Common myeloid progenitor, CD34-positive (primary cell): ENCODE results near the gene DLG5.
A peak's percentile ranks its signal among the peaks of the same experiment; 100 is the strongest.

Source experiments
- CTCF ChIA-PET: fragments of 350-600 bp; sonication (Branson Sonifier 250); formaldehyde crosslinking; loops from one replicate; lab custom pipeline; 2021; ENCODE audit warnings: antibody characterized with exemption; lab: Charles Lee
- POLR2A ChIA-PET: fragments of 350-600 bp; sonication (Branson Sonifier 250); formaldehyde crosslinking; loops from one replicate; lab custom pipeline; 2021; ENCODE audit warnings: antibody characterized with exemption; lab: Charles Lee
- DNase-seq, 3 donors: peaks; one replicate each; pipeline versions ENCODE4 v3.0.0 to v3.0.0-alpha.2; 2013
- H3K27ac ChIP-seq, 2 experiments: 1 replicate in 1 of 2; 2 replicates in 1 of 2; pipeline ENCODE4 v1.7.0; 2013; ENCODE audit warnings: inconsistent platforms in 2 of 2, low read length in 2 of 2, mild to moderate bottlenecking in 2 of 2, low read depth in 1 of 2, moderate library complexity in 1 of 2; ENCODE audit not compliant: severe bottlenecking in 2 of 2, insufficient read depth in 1 of 2, poor library complexity in 1 of 2
- H3K27me3 ChIP-seq, 5 experiments: replicated peaks in 2 of 5; 1 replicate in 3 of 5; 2 replicates in 2 of 5; pipeline versions ENCODE4 v1.6.1 to v1.7.0; 2013; ENCODE audit warnings: low read length in 4 of 5, mild to moderate bottlenecking in 2 of 5, moderate library complexity in 2 of 5, inconsistent platforms in 1 of 5; ENCODE audit not compliant: insufficient read depth in 5 of 5, control insufficient read depth in 4 of 5
- H3K36me3 ChIP-seq, 4 experiments: 1 replicate in 2 of 4; 2 replicates in 2 of 4; pipeline versions ENCODE4 v1.6.1 to v1.7.0; 2013; ENCODE audit warnings: low read length in 3 of 4, control low read depth in 1 of 4, mild to moderate bottlenecking in 1 of 4; ENCODE audit not compliant: control insufficient read depth in 4 of 4, insufficient read depth in 4 of 4
- H3K4me1 ChIP-seq, 4 experiments: 1 replicate in 3 of 4; 2 replicates in 1 of 4; pipeline versions ENCODE4 v1.6.1 to v1.7.1; 2013; ENCODE audit warnings: low read length in 3 of 4, mild to moderate bottlenecking in 3 of 4, control low read depth in 1 of 4, inconsistent platforms in 1 of 4, moderate library complexity in 1 of 4; ENCODE audit not compliant: control insufficient read depth in 4 of 4, insufficient read depth in 4 of 4; ENCODE audit errors: control extremely low read depth in 1 of 4
- H3K4me3 ChIP-seq, 7 experiments: 1 replicate in 4 of 7; 2 replicates in 3 of 7; pipeline versions ENCODE4 v1.5.1 to v1.7.0; 2013; ENCODE audit warnings: mild to moderate bottlenecking in 7 of 7, low read length in 6 of 7, moderate library complexity in 6 of 7, inconsistent platforms in 2 of 7, low read depth in 2 of 7, control low read depth in 1 of 7; ENCODE audit not compliant: insufficient read depth in 4 of 7, control insufficient read depth in 1 of 7; ENCODE audit errors: extremely low read depth in 1 of 7
- H3K9me3 ChIP-seq, 5 experiments: 1 replicate in 4 of 5; 2 replicates in 1 of 5; pipeline versions ENCODE4 v1.6.1 to v1.7.1; 2013; ENCODE audit warnings: low read length in 4 of 5, mild to moderate bottlenecking in 2 of 5, inconsistent platforms in 1 of 5, low read depth in 1 of 5, moderate library complexity in 1 of 5; ENCODE audit not compliant: control insufficient read depth in 4 of 5, insufficient read depth in 2 of 5; ENCODE audit errors: control extremely low read depth in 1 of 5
- WGBS: methylation state at CpG from one replicate; pipeline ENCODE4 v1.1.5; 2013; ENCODE audit not compliant: insufficient coverage; 5-methylcytosine and 5-hydroxymethylcytosine counted together

The DLG5 gene

DNA sequence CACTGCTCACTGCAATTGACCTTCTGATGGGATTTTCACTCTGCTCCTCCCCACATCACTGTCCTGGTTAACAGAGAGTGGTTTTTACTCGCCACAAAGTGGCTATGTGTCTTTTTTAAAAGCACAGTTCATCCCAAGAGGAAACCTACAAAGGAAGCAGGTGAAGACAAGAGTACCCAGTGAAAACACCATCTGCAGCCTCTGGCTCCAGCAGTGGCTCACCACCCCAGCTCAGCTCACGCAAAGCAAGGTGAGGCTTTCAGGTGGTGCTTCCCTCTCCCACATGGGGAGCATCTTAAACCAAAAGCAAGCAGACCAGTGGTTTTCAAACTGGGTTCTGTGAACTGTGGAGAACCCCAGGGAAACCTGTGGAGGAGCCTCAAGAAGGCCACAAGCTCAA lies 14.0 kb downstream of the DLG5 start:
- 65% methylated on average over 2 of the region's 2 CpGs for WGBS
- Histone ChIP-seq H3K4me3 (no peak overlapping the region), H3K9me3 (no peaks in the 10 kb centered on the region), H3K27me3 (no peaks in the 10 kb centered on the region), H3K36me3 (no peaks in the 10 kb centered on the region), H3K4me1 (peaks cover 0 to 16% (median 4%) of the 10 kb centered on the region in 4 experiments), H3K27ac (no peak overlapping the region)
- ChIA-PET POLR2A (no interaction called here), CTCF (no interaction called here)
- DNase-seq, result no peak

DNA sequence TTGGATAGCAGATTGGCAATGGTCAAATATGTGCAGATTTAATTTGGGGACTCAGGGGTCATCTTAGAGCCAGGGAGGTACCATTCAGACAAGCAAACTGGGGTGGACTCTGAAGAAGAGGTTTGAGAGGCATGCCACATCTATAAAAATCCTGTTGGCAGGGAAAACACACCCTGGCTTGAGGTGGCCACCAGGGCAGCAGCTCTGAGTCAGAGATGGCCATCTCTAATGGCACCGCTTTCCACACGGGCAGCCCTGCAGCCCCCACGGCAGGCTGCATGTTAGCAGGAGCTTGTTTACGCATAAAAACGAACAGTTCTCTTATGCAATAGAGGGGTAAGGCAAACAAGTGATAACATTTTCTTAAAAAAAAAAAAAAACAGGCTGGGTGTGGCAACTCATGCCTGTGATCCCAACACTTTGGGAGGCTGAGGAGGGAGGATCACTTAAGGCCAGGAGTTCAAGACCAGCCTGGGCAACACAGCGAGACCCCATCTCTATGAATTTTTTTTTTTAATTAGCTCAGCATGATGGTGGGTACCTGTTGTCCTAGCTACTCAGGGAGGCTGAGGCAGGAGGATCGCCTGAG lies 14.9 kb downstream of the DLG5 start:
- Histone ChIP-seq H3K27ac (peak overlapping the region in 1 of 2 experiments; percentile 74), H3K27me3 (no peaks in the 10 kb centered on the region), H3K4me3 (no peak overlapping the region), H3K9me3 (no peaks in the 10 kb centered on the region), H3K4me1 (peaks cover 0 to 16% (median 4%) of the 10 kb centered on the region in 4 experiments), H3K36me3 (no peaks in the 10 kb centered on the region)
- ChIA-PET POLR2A (no interaction called here), CTCF (interaction anchor here (0.6 kb wide), 1 partner anchor 34 kb away, joined by 3 read pairs; no protein-coding TSS in a partner anchor)
- no peak for DNase-seq
- 92% methylated on average over 7 of the region's 7 CpGs for WGBS

DNA sequence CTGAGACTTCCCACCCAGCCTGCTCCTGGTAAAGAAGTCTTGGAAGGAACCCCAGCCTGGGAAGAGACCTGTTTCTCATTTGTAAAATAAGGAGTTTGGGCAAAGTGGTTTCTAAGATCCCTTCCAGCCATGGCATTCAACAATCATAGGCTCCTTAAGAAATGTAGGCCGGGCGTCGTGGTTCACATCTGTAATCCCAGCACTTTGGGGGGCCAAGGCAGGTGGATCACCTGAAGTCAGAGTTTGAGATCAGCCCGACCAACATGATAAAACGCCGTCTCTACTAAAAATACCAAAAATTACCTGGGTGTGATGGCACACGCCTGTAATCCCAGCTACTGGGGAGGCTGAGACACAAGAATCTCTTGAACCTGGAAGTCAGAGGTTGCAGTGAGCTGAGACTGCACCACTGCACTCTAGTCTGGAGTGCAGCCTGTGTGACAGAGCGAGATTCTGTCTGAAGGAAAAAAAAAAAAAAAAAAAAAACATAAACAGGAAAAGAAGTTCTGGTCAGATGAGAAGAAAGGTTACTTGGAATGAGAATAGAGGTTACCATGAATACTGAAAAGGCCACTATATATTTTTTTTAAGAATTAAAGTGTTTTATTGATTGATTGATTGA lies 15.9 kb downstream of the DLG5 start:
- ChIA-PET CTCF (no interaction called here), POLR2A (no interaction called here)
- H3K36me3 ChIP-seq, result no peaks in the 10 kb centered on the region
- H3K27me3 ChIP-seq, result no peaks in the 10 kb centered on the region
- WGBS, result 88% methylated on average over 4 of the region's 8 CpGs
- peaks cover 0 to 16% (median 4%) of the 10 kb centered on the region in 4 experiments for H3K4me1 ChIP-seq
- no peaks in the 10 kb centered on the region for H3K9me3 ChIP-seq
- peak overlapping the region in 1 of 2 experiments; percentile 74 for H3K27ac ChIP-seq
- no peak for DNase-seq
- H3K4me3 ChIP-seq, result no peak overlapping the region

DNA sequence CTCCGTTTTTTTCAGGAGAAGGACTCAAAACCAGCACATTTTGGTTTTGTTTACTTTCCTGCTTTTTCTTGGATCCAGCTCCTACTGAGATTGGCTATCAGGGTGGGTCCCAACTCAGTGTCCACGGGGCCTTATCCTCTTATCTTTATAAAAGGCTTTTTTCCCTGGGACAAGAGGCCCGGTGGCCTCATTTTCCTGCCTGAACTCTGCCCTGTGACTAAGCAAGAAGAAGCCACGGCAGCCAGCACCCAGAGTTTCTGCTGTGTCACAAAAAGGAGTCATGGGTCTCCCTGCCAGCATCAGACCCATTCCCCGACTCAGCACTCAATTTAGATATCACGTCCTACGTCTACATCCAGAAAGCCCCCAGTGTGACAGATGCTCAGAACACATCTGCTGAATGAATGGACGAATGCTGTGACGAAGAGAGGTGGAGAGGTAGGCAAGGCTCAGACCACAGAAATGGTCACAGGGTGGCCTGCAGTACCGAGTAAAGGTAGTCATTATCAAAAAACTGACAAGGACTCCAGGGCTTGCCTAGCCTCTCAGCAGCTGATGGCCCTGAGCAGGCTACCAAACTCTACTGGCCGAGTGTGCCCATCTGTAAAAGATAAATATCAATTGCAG lies 16.7 kb downstream of the DLG5 start:
- 70% methylated on average over 7 of the region's 11 CpGs for WGBS
- ChIA-PET POLR2A (no interaction called here), CTCF (no interaction called here)
- Histone ChIP-seq H3K27ac (peak overlapping the region in 1 of 2 experiments; percentile 74), H3K4me1 (peaks cover 0 to 16% (median 4%) of the 10 kb centered on the region in 4 experiments), H3K9me3 (no peaks in the 10 kb centered on the region), H3K4me3 (no peak overlapping the region), H3K36me3 (no peaks in the 10 kb centered on the region), H3K27me3 (no peaks in the 10 kb centered on the region)
- peak in 2 of 3 donors; percentile 63 to 69 for DNase-seq

DNA sequence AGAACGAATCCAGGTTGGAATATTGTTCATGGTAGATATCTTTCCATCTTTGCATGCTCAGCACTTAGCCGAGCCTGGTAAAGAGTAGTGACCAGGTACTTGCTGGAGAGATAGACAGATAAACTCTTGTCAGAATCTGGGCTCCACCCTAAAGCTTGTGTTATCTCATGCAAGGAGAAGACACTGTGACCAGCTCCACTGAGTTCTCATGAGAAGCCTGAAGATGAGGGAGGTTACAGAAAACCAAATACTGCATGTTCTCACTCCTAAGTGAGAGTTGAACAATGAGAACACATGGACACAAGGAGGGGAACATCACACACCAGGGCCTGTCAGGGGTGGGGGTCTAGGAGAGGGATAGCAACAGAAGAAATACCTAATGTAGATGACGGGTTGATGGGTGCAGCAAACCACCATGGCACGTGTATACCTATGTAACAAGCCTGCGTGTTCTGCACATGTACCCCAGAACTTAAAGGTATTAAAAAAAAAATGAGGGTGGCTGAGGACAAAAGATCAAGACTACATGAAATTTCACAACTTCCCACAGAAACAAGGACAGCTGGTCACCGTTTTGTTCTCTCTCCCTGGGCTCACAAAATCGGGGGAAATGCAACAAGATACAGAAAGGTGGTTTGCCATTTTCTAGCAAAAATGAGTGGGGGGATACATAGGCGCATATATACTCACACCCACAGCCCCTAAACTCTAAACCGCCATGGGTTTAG lies 17.4 kb downstream of the DLG5 start:
- no peaks in the 10 kb centered on the region for H3K9me3 ChIP-seq
- peaks cover 0 to 16% (median 4%) of the 10 kb centered on the region in 4 experiments for H3K4me1 ChIP-seq
- no peaks in the 10 kb centered on the region for H3K27me3 ChIP-seq
- no peak overlapping the region for H3K4me3 ChIP-seq
- H3K36me3 ChIP-seq, result no peaks in the 10 kb centered on the region
- CTCF ChIA-PET, result no interaction called here
- H3K27ac ChIP-seq, result peak overlapping the region in 1 of 2 experiments; percentile 74
- 90% methylated on average over 6 of the region's 9 CpGs for WGBS
- no peak for DNase-seq
- POLR2A ChIA-PET, result no interaction called here

DNA sequence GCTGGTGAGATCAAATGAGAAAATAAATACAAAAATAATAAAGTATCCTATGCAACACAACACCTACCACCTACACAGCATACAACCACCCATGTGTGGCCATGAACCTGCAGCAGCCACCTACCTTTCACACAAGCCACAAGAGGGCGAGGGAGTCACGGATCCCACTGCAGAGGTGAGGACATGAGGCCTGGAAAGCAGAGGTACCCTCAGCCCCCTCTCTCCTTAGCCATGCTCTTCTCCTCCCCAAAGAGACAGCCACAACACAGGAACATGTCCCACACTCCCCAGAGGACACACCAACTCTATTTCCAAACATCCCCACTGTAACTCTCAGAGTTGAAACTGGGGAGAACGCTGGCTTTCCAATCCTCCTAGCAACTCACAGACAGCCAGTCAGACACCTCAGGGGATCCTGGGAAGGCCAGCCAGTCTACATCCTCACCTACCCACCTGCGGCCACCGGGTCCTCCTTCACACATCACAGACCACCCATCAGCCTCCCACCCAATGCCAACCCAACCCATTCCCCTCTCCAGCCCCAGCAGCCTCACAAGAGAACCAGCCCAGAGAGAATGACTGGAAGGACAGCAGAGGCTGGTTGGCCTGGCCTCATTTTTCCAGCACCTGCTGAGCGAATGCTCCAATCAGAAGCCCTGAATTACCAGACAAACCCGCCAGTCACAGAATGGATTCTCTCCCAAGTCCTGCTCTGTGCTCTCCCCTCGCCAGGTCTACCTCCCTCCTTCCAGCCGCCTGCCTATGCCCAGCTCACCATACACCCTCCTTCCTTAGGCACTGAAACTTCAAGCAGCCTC lies 18.4 kb downstream of the DLG5 start:
- Histone ChIP-seq H3K4me3 (no peak overlapping the region), H3K9me3 (no peaks in the 10 kb centered on the region), H3K27ac (no peak overlapping the region), H3K4me1 (peaks cover 0 to 16% (median 4%) of the 10 kb centered on the region in 4 experiments), H3K27me3 (no peaks in the 10 kb centered on the region), H3K36me3 (no peaks in the 10 kb centered on the region)
- POLR2A ChIA-PET, result no interaction called here
- CTCF ChIA-PET, result no interaction called here
- WGBS, result 92% methylated on average over 6 of the region's 9 CpGs
- DNase-seq, result peak in 1 of 3 donors; percentile 20
